Astrocyte of the spinal cord (primary cell): ENCODE results near the gene SURF1.
A peak's percentile ranks its signal among the peaks of the same experiment; 100 is the strongest.

Experiments used
- DNase-seq: peaks from one replicate; pipeline ENCODE4 v3.0.0; 2011; ENCODE audit warnings: low read depth, low spot score
- H3K4me3 ChIP-seq: 2 replicates; pipeline ENCODE4 v1.5.1; 2011; ENCODE audit warnings: low read depth, mild to moderate bottlenecking, low read length, moderate library complexity
- CTCF ChIP-seq: IDR thresholded peaks from 2 replicates; pipeline ENCODE4 v1.5.1; 2012; ENCODE audit warnings: low read depth, mild to moderate bottlenecking, low read length, inconsistent platforms
- in situ Hi-C: cut with HindIII; loops from 2 replicates; pipeline ENCODE4 v1.10.0; 2017; ENCODE audit warnings: low sequenced_read_pairs

SURF1 gene

GRCh38 chr9:133369933-133370332, 13.6 kb upstream of the SURF1 start:
- TF ChIP-seq CTCF, result no peak
- no peak for DNase-seq
- in situ Hi-C loops, result no loop called here
- no peak overlapping the region for H3K4me3 ChIP-seq

GRCh38 chr9:133369422-133369821, 13.1 kb upstream of the SURF1 start:
- H3K4me3 ChIP-seq, result no peak overlapping the region
- TF ChIP-seq CTCF, result no peak
- in situ Hi-C loops, result no loop called here
- no peak for DNase-seq

- no peak for TF ChIP-seq CTCF
- peak; percentile 30 for DNase-seq
- in situ Hi-C loops, result no loop called here
- H3K4me3 ChIP-seq, result no peak overlapping the region
Observed at GRCh38 chr9:133368249-133368881, 12.1 kb upstream of the SURF1 start.

GRCh38 chr9:133367778-133368177, 11.5 kb upstream of the SURF1 start:
- DNase-seq, result no peak
- in situ Hi-C loops, result no loop called here
- no peak overlapping the region for H3K4me3 ChIP-seq
- TF ChIP-seq CTCF, result no peak

- H3K4me3 ChIP-seq, result no peak overlapping the region
- DNase-seq, result no peak
- in situ Hi-C loops, result no loop called here
- no peak for TF ChIP-seq CTCF
Observed at GRCh38 chr9:133367221-133367620, 10.9 kb upstream of the SURF1 start.

GRCh38 chr9:133366435-133366834, 10.1 kb upstream of the SURF1 start:
- DNase-seq, result no peak
- H3K4me3 ChIP-seq, result no peak overlapping the region
- in situ Hi-C loops, result no loop called here
- no peak for TF ChIP-seq CTCF
